Measurements from ENCODE around the gene GMDS.

Gene GMDS

DNA sequence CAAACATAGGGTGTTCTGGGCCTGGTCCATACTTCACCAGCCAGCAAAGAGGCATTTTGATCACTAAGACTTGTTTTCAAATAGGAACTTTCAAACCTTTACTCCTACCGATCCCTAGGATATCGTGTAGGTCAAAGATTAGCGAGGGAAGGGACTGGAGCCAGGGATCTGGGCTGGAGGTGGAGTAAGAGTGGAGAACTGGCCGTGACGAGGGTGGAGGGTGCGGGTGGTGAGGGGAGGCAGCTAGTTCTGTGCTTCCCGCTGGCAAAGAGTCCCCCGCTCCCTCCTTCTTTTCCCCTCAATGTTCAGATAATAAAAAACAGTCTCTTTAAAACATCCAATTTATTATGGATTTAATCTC is 446.5 kb downstream of the GMDS start:
- no peaks in the 10 kb centered on the region for H3K9me3 ChIP-seq (ENCODE audit: insufficient read depth, low read length, severe bottlenecking)
- H3K9ac ChIP-seq (ENCODE audit: low read depth, low read length) = no peak overlapping the region
- no peaks in the 10 kb centered on the region for H3K79me2 ChIP-seq (ENCODE audit: insufficient read depth, low read length)
- TF ChIP-seq, protein P1, sequence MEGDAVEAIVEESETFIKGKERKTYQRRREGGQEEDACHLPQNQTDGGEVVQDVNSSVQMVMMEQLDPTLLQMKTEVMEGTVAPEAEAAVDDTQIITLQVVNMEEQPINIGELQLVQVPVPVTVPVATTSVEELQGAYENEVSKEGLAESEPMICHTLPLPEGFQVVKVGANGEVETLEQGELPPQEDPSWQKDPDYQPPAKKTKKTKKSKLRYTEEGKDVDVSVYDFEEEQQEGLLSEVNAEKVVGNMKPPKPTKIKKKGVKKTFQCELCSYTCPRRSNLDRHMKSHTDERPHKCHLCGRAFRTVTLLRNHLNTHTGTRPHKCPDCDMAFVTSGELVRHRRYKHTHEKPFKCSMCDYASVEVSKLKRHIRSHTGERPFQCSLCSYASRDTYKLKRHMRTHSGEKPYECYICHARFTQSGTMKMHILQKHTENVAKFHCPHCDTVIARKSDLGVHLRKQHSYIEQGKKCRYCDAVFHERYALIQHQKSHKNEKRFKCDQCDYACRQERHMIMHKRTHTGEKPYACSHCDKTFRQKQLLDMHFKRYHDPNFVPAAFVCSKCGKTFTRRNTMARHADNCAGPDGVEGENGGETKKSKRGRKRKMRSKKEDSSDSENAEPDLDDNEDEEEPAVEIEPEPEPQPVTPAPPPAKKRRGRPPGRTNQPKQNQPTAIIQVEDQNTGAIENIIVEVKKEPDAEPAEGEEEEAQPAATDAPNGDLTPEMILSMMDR (IDR thresholded peaks at IDR 0.05; ENCODE audit: borderline replicate concordance, extremely low read depth, low read length, poor library complexity, severe bottlenecking) = no peak
- TF ChIP-seq EZH2 (IDR thresholded peaks at IDR 0.05; ENCODE audit: borderline replicate concordance, low read depth, low read length, severe bottlenecking) = no peak
- H3K4me1 ChIP-seq (ENCODE audit: insufficient read depth, low read length) = no peaks in the 10 kb centered on the region
- no peak overlapping the region for H3K27ac ChIP-seq (ENCODE audit: low read length)
- no peak for ATAC-seq (ENCODE audit: insufficient read depth, low read depth)
- no peaks in the 10 kb centered on the region for H3K27me3 ChIP-seq (ENCODE audit: insufficient read depth, low read length, poor library complexity)
- H3K36me3 ChIP-seq (ENCODE audit: insufficient read depth, low read length) = no peaks in the 10 kb centered on the region
- no peaks in the 10 kb centered on the region for H4K20me1 ChIP-seq (ENCODE audit: insufficient read depth, low read length)
- no peak for DNase-seq
- no peak overlapping the region for H3K4me2 ChIP-seq (ENCODE audit: insufficient read depth, low read length)
- no peak overlapping the region for H3K4me3 ChIP-seq (ENCODE audit: low read depth in 1 of 2, low read length in 2 of 2)
- no peak overlapping the region for H2AFZ ChIP-seq (ENCODE audit: low read depth, low read length)

DNA sequence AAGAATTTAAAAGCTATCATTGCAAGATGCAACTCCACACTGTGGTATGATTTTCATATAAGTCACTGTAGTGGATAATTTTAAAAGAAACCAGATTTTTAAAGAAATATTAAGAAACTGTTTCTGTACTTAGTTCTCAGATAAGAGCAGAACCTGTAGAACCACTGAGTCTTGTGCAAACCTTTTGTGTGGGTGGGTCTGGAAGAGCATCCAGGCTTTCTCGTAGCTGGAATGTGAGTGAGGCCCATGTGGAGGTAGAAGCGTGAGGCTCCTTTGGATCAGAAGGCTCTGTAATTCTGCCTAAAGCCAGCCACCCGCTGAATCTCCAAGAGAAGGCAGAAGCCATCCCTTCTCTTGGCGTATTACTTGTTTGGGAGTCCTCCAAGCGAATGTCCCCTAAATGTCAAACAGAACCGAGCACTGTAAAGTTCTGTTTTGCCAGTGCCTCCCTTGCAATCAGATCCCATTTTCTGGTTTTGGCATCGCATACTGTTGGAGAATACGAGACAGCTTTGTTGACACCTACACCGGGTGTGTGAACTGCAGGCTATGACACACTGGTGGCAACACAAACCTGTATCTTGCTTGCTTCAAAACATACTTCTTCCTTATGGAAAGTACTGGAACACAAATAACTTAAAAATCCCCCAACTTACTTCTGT is 447.0 kb downstream of the GMDS start:
- no peaks in the 10 kb centered on the region for H4K20me1 ChIP-seq (ENCODE audit: insufficient read depth, low read length)
- ATAC-seq (ENCODE audit: insufficient read depth, low read depth) (no peak), DNase-seq (no peak)
- H3K4me2 ChIP-seq (ENCODE audit: insufficient read depth, low read length) = no peak overlapping the region
- H3K36me3 ChIP-seq (ENCODE audit: insufficient read depth, low read length) = no peaks in the 10 kb centered on the region
- H3K4me1 ChIP-seq (ENCODE audit: insufficient read depth, low read length) = no peaks in the 10 kb centered on the region
- no peaks in the 10 kb centered on the region for H3K27me3 ChIP-seq (ENCODE audit: insufficient read depth, low read length, poor library complexity)
- H2AFZ ChIP-seq (ENCODE audit: low read depth, low read length) = no peak overlapping the region
- H3K27ac ChIP-seq (ENCODE audit: low read length) = no peak overlapping the region
- TF ChIP-seq, protein P1 (IDR thresholded peaks at IDR 0.05; ENCODE audit: borderline replicate concordance, extremely low read depth, low read length, poor library complexity, severe bottlenecking) = no peak
- no peak for TF ChIP-seq EZH2 (IDR thresholded peaks at IDR 0.05; ENCODE audit: borderline replicate concordance, low read depth, low read length, severe bottlenecking)
- no peaks in the 10 kb centered on the region for H3K9me3 ChIP-seq (ENCODE audit: insufficient read depth, low read length, severe bottlenecking)
- no peak overlapping the region for H3K4me3 ChIP-seq (ENCODE audit: low read depth in 1 of 2, low read length in 2 of 2)
- no peak overlapping the region for H3K9ac ChIP-seq (ENCODE audit: low read depth, low read length)
- no peaks in the 10 kb centered on the region for H3K79me2 ChIP-seq (ENCODE audit: insufficient read depth, low read length)

DNA sequence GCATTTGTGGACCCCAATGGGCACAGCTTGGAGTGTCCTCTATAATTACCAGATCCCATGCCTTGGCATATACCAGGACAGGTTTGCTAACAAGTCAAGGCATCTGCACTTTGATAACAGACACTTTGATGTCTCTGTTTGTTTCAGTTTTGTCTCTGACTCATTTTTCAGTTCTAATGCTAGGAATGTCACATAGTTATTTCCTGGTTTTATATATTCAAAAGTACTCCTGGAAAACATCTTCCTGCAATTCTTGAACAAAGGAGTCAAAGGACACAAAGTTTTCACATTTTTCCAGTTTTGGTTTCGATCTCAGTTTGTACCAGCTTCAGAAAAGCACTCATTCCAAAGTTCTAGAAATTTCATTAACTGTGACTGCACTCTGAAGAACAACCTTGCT is 447.6 kb downstream of the GMDS start:
- ATAC-seq (ENCODE audit: insufficient read depth, low read depth) (no peak), DNase-seq (no peak)
- Histone ChIP-seq H3K27me3 (ENCODE audit: insufficient read depth, low read length, poor library complexity) (no peaks in the 10 kb centered on the region), H3K36me3 (ENCODE audit: insufficient read depth, low read length) (no peaks in the 10 kb centered on the region), H3K4me1 (ENCODE audit: insufficient read depth, low read length) (no peaks in the 10 kb centered on the region), H3K27ac (ENCODE audit: low read length) (no peak overlapping the region), H3K4me3 (ENCODE audit: low read depth in 1 of 2, low read length in 2 of 2) (no peak overlapping the region), H3K4me2 (ENCODE audit: insufficient read depth, low read length) (no peak overlapping the region), H3K9me3 (ENCODE audit: insufficient read depth, low read length, severe bottlenecking) (no peaks in the 10 kb centered on the region), H2AFZ (ENCODE audit: low read depth, low read length) (no peak overlapping the region), H3K9ac (ENCODE audit: low read depth, low read length) (no peak overlapping the region), H3K79me2 (ENCODE audit: insufficient read depth, low read length) (no peaks in the 10 kb centered on the region), H4K20me1 (ENCODE audit: insufficient read depth, low read length) (no peaks in the 10 kb centered on the region)
- TF ChIP-seq EZH2 (IDR thresholded peaks at IDR 0.05; ENCODE audit: borderline replicate concordance, low read depth, low read length, severe bottlenecking) = no peak
- TF ChIP-seq, protein P1 (IDR thresholded peaks at IDR 0.05; ENCODE audit: borderline replicate concordance, extremely low read depth, low read length, poor library complexity, severe bottlenecking) = no peak

Data from DND-41 (cell line).